Stimulated activated CD4-positive, alpha-beta T cell treated with anti-CD3 and anti-CD28 coated beads, Interleukin-15, amount 100 ng/mL, for 48 hours (primary cell): ENCODE results near the gene VSX2.

ENCODE experiments used
- DNase-seq, 2 donors: peaks; one replicate each; pipeline ENCODE4 v3.0.0-alpha.2; 2020; ENCODE audit warnings: low read depth in 2 of 2

Gene VSX2

DNA sequence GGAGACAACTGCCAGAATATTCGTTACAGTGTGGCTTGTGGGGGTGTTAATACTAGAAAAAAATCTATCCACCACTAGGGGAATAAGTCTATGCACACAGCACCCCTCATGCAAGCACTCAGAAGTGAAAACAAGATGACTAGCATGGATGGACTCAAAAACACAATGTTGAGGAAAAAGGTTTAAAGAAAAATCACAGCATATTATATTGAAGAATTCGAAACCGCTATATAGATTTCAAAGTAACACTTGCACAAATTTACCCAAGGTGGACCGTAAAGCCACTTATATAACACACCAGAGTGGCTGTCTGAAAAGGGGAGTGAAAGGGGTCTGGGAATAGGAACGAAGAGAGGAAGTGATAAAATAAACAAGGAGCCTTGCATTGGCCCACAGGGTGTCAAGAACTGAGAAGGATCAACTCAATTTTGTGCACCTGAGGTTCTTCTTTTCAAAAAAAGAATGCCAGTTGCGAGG is 62.9 kb downstream of the VSX2 start:
- no peak for DNase-seq

DNA sequence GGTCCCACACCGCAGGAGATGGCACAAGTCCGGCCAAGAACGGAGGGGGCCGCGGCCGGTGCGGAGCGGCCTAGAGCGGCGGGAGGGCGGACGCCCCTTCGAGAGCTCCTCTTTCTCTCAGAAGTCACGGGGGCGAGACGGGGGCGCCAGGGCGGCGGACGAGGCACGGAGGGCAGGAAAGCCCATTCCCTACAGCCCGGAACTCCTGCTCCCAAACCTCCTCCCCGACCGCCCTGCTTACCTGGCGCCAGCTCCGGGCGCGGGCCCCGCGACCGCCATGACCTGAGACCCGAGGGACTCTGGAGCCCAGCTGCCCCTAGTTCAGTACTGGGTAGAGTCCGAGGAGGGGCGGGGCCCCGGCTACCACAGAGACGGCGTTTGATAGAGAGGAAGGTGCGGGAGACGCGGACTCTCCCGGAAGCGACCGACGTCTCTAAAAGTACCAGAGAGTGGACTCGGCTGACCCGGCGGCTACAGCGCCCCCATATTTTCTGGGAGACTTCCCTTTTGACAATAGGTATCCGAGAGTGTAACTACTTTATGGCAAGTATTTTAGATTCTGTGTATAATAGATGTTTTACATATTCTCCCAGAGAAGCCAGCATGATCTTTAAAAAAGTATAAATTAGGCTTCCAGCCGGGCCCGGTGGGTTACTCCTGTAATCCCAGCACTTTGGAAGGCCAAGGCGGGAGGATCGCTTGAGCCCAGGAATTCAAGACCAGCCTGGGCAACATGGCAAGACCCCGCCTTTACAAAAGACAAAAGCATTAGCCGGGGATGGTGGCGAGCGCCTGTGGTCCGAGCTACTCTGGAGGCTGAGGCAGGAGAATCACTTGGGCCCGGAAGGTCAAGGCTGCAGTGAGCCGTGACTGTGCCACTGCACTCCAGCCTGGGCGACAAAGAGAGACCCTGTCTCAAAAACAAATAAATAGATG is 63.7 kb downstream of the VSX2 start, which contains the start of gene ABCD4:
Gene ABCD4, minus strand, starts transcription at position 301 of the 936 bp plus-strand sequence. Its CDS starts 22 bp downstream, at position 279.
- peak; percentile 76 to 83 for DNase-seq

DNA sequence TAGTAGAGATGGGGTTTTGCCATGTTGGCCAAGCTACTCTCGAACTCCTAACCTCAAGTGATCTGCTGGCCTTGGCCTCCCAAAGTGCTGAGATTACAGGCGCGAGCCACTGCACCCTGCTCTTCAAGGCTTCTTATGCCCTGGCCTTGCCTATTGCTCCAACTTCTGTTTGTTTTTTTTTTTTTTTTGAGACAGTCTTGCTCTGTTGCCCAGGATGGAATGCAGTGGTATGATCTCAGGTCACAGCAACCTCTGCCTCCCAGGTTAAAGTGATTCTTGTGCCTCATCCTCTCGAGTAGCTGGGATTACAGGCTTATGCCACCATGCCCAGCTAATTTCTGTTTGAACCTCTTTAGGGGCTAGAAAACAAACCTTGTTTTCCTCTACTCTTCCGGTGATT is 69.4 kb downstream of the VSX2 start:
- no peak for DNase-seq

DNA sequence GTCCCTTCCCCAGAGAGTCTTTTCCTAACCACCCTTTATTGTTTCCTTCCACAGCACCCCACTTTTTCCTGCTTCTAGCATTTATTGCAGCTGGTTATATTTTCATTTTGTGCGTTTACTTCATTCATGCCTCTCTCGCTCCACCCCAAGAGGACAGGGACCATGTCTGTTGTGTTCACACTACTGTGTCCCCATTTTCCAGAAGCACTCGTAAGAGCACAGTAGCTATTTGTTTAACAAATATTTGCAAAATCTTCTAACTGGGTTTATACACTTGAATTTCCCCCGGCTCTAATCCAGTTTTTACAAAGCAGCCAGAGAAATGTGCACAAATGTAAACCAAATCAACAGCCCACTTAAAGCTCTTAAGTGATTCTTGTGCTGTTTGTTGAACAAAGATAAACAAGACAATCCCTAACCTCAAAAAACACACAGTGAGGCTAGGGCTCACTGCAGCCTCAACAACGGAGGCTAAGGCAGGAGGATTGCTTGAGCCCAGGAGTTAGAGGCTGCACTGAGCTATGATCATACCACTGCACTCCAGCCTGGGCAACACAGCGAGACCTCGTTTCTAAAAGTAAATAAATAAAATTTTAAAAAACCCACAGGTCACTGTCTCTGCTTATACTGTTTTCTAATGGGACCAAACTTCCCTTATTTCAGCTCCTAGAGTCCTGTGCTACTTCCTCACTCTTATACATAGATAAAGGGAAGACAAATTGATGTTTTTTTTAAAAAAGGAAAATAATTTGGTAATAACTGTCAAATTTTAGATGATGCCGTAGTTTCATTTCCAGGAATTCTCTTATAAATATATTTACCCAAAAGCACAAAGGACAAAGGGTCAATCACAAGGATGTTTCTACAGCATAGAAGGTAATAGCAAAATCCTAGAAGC is 70.1 kb downstream of the VSX2 start:
- DNase-seq: no peak

DNA sequence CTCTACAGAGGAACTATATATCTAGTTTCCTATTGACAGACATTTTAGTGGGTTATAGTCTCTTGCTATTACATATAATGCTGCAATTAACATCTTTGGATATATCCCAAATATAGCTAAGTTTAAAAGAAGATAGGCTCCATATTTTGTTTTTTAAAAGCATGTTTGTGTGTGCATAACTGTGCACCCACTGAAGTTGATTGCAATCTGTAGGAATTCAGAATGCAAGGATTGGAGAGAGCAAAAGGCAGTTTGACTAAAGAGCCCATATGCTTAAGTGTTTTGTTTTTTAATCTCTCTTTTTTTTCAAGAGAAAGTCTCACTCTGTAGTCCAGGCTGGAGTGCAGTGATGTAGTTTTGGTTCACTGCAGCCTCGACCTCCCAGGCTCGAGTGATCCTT is 72.9 kb downstream of the VSX2 start:
- no peak for DNase-seq
